Measurements from ENCODE around the gene ZFHX2.
"Not testable (repeated sequence)": the region's sequence is repeated elsewhere in the genome, so short reads cannot be mapped to it uniquely, and the experiment has no call there.

The ZFHX2 gene

GRCh38 chr14:23551266-23552028 is at the start of gene ZFHX2:
TSS of gene ZFHX2 (minus strand) at chr14:23551765. CDS start at chr14:23535325, 16,440 bp downstream.
- peak; percentile 85 to 88 for DNase-seq

DNA sequence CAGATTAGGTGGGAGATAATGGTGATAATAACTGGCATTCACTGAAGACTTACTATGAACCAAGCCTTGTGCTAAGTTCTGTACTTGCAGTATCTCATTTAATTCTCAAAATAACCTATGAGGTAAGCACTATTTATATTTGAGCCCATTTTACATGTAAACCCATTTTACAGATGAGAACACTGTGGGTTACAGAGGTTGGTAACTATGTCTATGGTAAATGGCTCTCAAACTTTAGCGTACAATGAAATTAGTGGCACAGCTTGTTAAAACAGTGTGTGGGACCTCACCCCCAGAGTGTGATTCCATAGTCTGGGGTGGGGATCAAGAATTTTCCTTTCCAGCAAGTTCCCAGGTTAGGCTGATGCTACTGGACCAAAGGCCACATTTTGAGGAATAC is 49.2 kb upstream of the ZFHX2 start:
- no peak for DNase-seq

DNA sequence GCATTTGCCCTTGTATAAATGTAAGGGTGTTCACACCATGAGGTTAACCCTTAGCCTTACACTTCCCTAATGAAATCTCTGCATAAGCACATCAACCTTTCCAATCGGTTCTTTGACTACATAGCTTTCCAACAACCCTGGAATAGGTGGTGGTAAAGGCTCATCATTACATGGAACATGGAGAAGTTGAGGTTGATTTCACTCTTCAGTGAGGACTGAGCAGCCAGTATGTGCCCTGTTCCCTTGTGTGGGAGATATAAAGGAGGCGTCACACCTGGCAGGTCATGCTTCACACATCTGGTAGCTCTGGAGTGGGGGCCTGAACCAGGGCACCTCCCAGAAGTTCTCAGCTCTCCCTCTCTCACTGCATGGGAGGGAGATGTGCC is 48.8 kb upstream of the ZFHX2 start:
- DNase-seq: no peak

DNA sequence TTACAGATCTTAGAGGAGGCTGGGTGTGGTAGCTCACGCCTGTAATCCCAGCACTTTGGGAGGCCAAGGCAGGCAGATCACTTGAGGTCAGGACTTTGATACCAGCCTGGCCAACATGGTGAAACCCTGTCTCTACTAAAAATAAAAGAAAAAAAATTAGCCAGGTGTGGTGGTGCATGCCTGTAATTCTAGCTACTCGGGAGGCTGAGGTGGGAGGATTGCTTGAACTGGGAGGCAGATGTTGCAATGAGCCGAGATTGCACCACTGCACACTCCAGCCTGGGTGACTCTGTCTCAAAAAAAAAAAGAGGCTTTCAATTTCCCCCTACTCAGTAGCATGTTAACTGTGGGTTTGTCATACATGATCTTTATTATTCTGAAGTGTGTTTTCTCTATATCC is 42.6 kb upstream of the ZFHX2 start:
- not testable (repeated sequence) for DNase-seq

GRCh38 chr14:23590198-23590597 is 38.6 kb upstream of the ZFHX2 start:
- no peak for DNase-seq

- no peak for DNase-seq
Observed at GRCh38 chr14:23589606-23590005, 38.0 kb upstream of the ZFHX2 start.

GRCh38 chr14:23588884-23589598 is 37.5 kb upstream of the ZFHX2 start:
- DNase-seq: peak; percentile 85 to 90

- DNase-seq: not testable (repeated sequence)
Observed at GRCh38 chr14:23584527-23585203, 33.1 kb upstream of the ZFHX2 start.

- DNase-seq: not testable (repeated sequence)
Observed at GRCh38 chr14:23583761-23584526, 32.4 kb upstream of the ZFHX2 start.

- no peak for DNase-seq
Observed at GRCh38 chr14:23582906-23583760, 31.6 kb upstream of the ZFHX2 start.

- no peak for DNase-seq
Observed at GRCh38 chr14:23580948-23581281, 29.4 kb upstream of the ZFHX2 start.

DNA sequence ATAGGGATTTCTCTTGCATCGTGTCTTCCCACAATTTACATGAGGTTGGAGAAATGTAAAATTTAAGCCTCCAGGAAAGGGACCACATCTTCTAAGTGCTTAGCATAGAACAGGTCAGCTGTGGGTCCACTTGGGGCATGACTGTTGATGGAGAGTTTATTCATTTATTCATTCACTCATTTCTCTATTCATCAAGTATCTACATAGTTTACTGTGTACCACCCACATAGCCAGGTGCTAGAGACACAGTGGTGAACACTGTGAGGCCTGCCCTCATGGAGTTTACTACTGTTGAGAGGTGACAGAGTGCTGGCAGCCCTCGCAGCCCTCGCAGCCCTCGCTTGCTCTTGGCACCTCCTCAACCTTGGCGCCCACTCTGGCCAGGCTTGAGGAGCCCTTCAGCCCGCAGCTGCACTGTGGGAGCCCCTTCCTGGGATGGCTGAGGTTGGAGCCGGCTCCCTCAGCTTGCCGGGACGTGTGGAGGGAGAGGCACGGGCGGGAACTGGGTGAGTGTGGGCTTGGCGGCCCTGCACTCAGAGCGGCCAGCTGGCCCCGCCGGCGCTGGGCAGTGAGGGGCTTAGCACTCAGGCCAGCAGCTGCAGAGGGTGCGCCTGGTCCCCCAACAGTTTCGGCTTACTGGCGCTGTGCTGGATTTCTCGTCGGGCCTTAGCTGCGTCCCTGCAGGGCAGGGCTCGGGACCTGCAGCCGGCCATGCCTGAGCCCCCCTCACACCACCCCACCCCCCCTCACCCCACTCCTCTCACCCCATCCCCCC is 28.8 kb upstream of the ZFHX2 start:
- no peak for DNase-seq

DNA sequence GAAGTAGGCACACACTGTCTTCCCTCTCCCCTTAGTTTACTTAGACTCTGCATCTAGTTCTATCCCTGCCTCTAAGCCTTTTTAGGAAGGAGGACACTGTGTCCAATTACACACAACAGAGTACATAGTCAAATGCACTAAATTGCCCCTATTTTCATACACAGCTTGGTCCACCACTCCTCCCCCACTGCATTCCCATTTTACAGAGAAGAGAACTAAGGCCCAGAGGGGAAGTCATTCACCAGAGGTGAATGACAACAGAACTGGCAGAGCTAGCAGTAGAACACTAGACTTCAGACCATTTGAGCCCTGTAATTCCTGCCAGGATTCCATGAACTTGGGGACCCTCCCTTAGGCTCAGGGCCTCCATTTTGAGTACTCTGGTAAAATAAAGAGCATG is 28.2 kb upstream of the ZFHX2 start:
- DNase-seq: no peak

DNA sequence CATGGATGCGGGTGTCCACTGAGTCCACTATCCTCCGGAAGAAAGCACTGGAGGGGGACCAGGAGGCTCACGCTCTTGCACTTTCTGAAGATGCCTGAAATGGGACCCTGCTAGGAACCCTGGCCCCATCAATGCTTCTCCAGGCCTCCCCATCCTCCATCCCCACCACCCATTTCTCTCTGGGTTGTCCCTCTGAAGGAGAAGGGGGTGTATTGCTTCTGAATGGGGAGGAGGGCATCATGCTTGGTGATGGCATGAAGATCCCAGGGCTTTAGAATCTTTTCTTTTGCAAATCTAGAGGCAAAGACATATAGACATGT is 27.7 kb upstream of the ZFHX2 start:
- DNase-seq: no peak

- no peak for DNase-seq
Observed at GRCh38 chr14:23578560-23579310, 27.2 kb upstream of the ZFHX2 start, which contains the start of gene JPH4. TSS of gene JPH4 (minus strand) at chr14:23578790. CDS start at chr14:23577453, 1,337 bp downstream.

- DNase-seq: no peak
Observed at GRCh38 chr14:23577710-23578392, 26.3 kb upstream of the ZFHX2 start.

GRCh38 chr14:23577004-23577681 is 25.6 kb upstream of the ZFHX2 start:
- no peak for DNase-seq

DNA sequence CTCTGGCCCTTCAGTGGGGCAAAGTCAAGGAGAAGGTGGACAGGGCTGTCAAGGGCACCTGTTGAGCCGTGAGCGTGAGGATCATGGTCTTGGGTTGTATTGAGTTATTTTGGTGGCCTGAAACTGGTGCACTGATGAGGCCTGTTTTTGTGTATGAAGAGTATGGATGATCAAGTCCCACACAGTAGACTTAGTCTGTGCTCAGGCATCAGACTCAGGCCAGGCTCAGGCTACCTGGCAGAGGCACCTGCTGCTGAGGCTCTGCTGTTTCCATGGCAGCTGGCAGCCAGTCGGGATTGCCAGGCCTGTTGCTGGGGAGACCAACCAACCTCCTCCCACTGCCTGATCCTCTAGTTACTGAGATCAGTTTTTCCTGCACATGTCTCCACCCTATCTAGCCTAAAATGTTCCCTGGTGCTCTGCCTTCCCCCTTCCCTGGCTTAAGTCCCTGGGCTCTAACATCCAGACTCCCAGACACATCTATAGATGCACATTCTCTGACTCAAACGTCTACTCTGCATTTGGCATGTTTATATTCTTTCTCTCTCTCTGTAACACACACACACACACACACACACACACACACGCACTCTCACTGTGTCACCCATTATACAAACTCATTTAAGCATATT is 21.9 kb upstream of the ZFHX2 start:
- DNase-seq: no peak

DNA sequence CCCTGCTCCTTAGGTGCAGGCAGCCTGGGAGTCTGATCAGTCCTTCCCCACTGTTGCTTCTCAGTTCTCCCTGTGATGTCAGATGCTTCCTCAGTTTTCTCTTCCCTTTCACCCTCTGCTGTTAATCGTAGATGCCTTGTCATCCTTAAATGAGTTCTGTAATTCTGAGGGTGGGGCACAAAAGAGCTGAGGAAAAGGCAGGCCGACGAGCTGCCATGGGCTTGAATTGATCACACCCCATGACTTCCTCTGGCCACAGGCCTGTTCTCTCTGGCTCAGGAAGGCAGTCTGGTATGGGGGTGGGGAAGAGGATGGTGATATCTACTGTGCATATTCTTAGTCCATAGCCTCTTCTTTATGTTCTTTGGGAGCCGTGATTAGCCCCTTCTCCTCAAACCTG is 21.3 kb upstream of the ZFHX2 start:
- DNase-seq: no peak

Measured in activated CD4-positive, alpha-beta T cell treated with anti-CD3 and anti-CD28 coated beads, Interleukin-2, amount 50 U/mL, for 48 hours (primary cell).